ENCODE results near the gene PPP1R3E. TPM values are rescaled to one million over a fixed set of nuclear protein-coding genes. Genes with fewer than 3 reads are reported as not detected.

The PPP1R3E gene
- total and polyA plus RNA-seq, 2 of the 13 experiments (the other 11 are each of a cell fraction or from before 2014, with no cell fraction given): 16.5 to 26.5 TPM

- TF ChIP-seq ZNF142 (CRISPR knock-in tag; IDR thresholded peaks at IDR 0.05) (peak; percentile 4; the same call in 1 of the 2 replicates), ZBTB3 (CRISPR knock-in tag; IDR thresholded peaks at IDR 0.05; ENCODE audit: borderline replicate concordance, low read depth) (0 out of 2 replicates have a peak, but pooled peaks have one; percentile 24), DRAP1 (CRISPR knock-in tag; IDR thresholded peaks at IDR 0.05) (0 out of 2 replicates have a peak, but pooled peaks have one; percentile 29), ZNF770 (CRISPR knock-in tag; IDR thresholded peaks at IDR 0.05) (0 out of 2 replicates have a peak, but pooled peaks have one; percentile 42), MIER2 (CRISPR knock-in tag; IDR thresholded peaks at IDR 0.05) (no peak; the same call in 1 of the 2 replicates), TOPORS (CRISPR knock-in tag; IDR thresholded peaks at IDR 0.05) (0 out of 2 replicates have a peak, but pooled peaks have one; percentile 24), ZNF607 (CRISPR knock-in tag; IDR thresholded peaks at IDR 0.05; ENCODE audit: borderline replicate concordance) (0 out of 2 replicates have a peak, but pooled peaks have one; percentile 73), ZNF577 (CRISPR knock-in tag; IDR thresholded peaks at IDR 0.05; ENCODE audit: borderline replicate concordance, low read depth) (no peak), ZNF30 (CRISPR knock-in tag; IDR thresholded peaks at IDR 0.05) (no peak), ERF (CRISPR knock-in tag; IDR thresholded peaks at IDR 0.05) (no peak), FOXK2 (IDR thresholded peaks at IDR 0.05) (no peak), ZNF746 (CRISPR knock-in tag; IDR thresholded peaks at IDR 0.05) (no peak), PHF5A (CRISPR knock-in tag; IDR thresholded peaks at IDR 0.05; ENCODE audit: low read depth, unreplicated experiment) (no peak), ADNP (CRISPR knock-in tag; IDR thresholded peaks at IDR 0.05) (no peak), TARDBP (CRISPR knock-in tag; IDR thresholded peaks at IDR 0.05) (peak; percentile 54; the same call in 1 of the 2 replicates), NFIC (IDR thresholded peaks at IDR 0.05; ENCODE audit: low read length) (0 out of 2 replicates have a peak, but pooled peaks have one; percentile 4), ZNF503 (CRISPR knock-in tag; IDR thresholded peaks at IDR 0.05) (0 out of 2 replicates have a peak, but pooled peaks have one; percentile 13)
- TF ChIP-seq, protein P1, sequence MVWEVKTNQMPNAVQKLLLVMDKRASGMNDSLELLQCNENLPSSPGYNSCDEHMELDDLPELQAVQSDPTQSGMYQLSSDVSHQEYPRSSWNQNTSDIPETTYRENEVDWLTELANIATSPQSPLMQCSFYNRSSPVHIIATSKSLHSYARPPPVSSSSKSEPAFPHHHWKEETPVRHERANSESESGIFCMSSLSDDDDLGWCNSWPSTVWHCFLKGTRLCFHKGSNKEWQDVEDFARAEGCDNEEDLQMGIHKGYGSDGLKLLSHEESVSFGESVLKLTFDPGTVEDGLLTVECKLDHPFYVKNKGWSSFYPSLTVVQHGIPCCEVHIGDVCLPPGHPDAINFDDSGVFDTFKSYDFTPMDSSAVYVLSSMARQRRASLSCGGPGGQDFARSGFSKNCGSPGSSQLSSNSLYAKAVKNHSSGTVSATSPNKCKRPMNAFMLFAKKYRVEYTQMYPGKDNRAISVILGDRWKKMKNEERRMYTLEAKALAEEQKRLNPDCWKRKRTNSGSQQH (CRISPR knock-in tag; IDR thresholded peaks at IDR 0.05; ENCODE audit: low read depth): no peak
Observed at GRCh38 chr14:23286902-23287479, 15.7 kb downstream of the PPP1R3E start (continued).
